DOHH2 (cell line): ENCODE data around the gene PPA1.

Experiments used
- CTCF ChIP-seq: fragments of 200-600 bp; sonication (generic); IDR thresholded peaks from one replicate; pipeline ENCODE4 v1.5.1; 2014; ENCODE audit warnings: antibody characterized with exemption, mild to moderate bottlenecking, low read depth, low read length; ENCODE audit not compliant: poor library complexity, severe bottlenecking
- EZH2phosphoT487 ChIP-seq: fragments of 200-600 bp; sonication (generic); IDR thresholded peaks from 2 replicates; pipeline ENCODE4 v1.6.1; 2017; ENCODE audit warnings: borderline replicate concordance, mild to moderate bottlenecking, antibody characterized with exemption, low read length, moderate library complexity, mixed read lengths

DNA sequence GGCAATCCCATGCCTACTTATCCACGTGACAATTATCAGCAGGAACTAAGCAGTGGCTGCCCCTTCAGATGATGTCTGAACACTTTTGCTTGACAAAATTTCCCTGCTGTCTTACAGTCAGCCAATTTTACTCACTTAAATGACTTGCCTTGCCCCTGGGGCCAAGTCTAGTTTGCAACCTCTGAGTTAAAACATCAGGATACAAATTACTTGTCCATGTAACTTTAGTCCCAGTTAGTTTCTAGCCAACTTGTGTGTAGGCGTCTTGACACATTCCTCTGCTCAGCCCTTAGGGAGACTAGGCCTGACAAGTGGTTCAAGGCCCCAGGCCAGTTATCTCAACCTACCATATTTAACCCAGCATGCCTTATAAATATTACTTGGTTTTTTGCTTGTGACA, 75.1 kb downstream of the PPA1 start:
- TF ChIP-seq CTCF = no peak
- TF ChIP-seq EZH2phosphoT487 = no peak
